Stimulated activated CD4-positive, alpha-beta T cell treated with anti-CD3 and anti-CD28 coated beads, Interleukin-4, amount 100 ng/mL, for 1 hour (primary cell): ENCODE measurements around the gene TRIAP1.
"Not testable (repeated sequence)": the region's sequence is repeated elsewhere in the genome, so short reads cannot be mapped to it uniquely, and the experiment has no call there.

Experiments used
- DNase-seq: peaks from one replicate; pipeline ENCODE4 v3.0.0-alpha.2; 2020

Gene TRIAP1

GRCh38 chr12:120468325-120468820, 22.2 kb upstream of the TRIAP1 start:
- peak; percentile 18 for DNase-seq

- DNase-seq: no peak
These were observed 21.3 kb upstream of the TRIAP1 start for GRCh38 chr12:120467439-120467838.

- peak; percentile 41 for DNase-seq
These were observed 20.6 kb upstream of the TRIAP1 start for GRCh38 chr12:120466560-120467315.

GRCh38 chr12:120465756-120466155, 19.6 kb upstream of the TRIAP1 start:
- DNase-seq: no peak

GRCh38 chr12:120463712-120464111, 17.5 kb upstream of the TRIAP1 start:
- no peak for DNase-seq

- DNase-seq: no peak
These were observed 16.0 kb upstream of the TRIAP1 start for GRCh38 chr12:120462099-120462640.

GRCh38 chr12:120460157-120460556, 14.0 kb upstream of the TRIAP1 start:
- no peak for DNase-seq

GRCh38 chr12:120457133-120457532, 10.9 kb upstream of the TRIAP1 start:
- no peak for DNase-seq

- no peak for DNase-seq
These were observed 9.1 kb upstream of the TRIAP1 start for GRCh38 chr12:120455302-120455701.

GRCh38 chr12:120453977-120454376, 7.8 kb upstream of the TRIAP1 start:
- DNase-seq: no peak

GRCh38 chr12:120453060-120453750, 7.0 kb upstream of the TRIAP1 start:
- no peak for DNase-seq

GRCh38 chr12:120452524-120452923, 6.3 kb upstream of the TRIAP1 start:
- DNase-seq: not testable (repeated sequence)

GRCh38 chr12:120447992-120448391, 1.8 kb upstream of the TRIAP1 start:
- DNase-seq: no peak

GRCh38 chr12:120446844-120447178, 627 bp upstream of the TRIAP1 start:
- DNase-seq: not testable (repeated sequence)

- no peak for DNase-seq
These were observed 1.5 kb downstream of the TRIAP1 start for GRCh38 chr12:120444676-120445075.

GRCh38 chr12:120439646-120440247, 6.4 kb downstream of the TRIAP1 start:
- DNase-seq: peak; percentile 71

- no peak for DNase-seq
These were observed 7.5 kb downstream of the TRIAP1 start for GRCh38 chr12:120438495-120439198.

- peak; percentile 96 for DNase-seq
These were observed 8.3 kb downstream of the TRIAP1 start, which contains the start of gene COX6A1 for GRCh38 chr12:120437735-120438494. Gene COX6A1 (plus strand): TSS chr12:120438113. CDS start chr12:120438127, 14 bp downstream.

GRCh38 chr12:120432772-120433525, 13.2 kb downstream of the TRIAP1 start:
- DNase-seq: no peak

GRCh38 chr12:120429368-120429767, 16.8 kb downstream of the TRIAP1 start:
- no peak for DNase-seq

GRCh38 chr12:120428597-120429229, 17.5 kb downstream of the TRIAP1 start:
- no peak for DNase-seq
